ENCODE results near the gene MTRR. TPM values are rescaled to one million over a fixed set of nuclear protein-coding genes. Genes with fewer than 3 reads are reported as not detected.
"Not testable (repeated sequence)": the region's sequence is repeated elsewhere in the genome, so short reads cannot be mapped to it uniquely, and the experiment has no call there.

MTRR gene
- total RNA-seq, 1 donor from 2014 or later: 32.4 TPM

DNA sequence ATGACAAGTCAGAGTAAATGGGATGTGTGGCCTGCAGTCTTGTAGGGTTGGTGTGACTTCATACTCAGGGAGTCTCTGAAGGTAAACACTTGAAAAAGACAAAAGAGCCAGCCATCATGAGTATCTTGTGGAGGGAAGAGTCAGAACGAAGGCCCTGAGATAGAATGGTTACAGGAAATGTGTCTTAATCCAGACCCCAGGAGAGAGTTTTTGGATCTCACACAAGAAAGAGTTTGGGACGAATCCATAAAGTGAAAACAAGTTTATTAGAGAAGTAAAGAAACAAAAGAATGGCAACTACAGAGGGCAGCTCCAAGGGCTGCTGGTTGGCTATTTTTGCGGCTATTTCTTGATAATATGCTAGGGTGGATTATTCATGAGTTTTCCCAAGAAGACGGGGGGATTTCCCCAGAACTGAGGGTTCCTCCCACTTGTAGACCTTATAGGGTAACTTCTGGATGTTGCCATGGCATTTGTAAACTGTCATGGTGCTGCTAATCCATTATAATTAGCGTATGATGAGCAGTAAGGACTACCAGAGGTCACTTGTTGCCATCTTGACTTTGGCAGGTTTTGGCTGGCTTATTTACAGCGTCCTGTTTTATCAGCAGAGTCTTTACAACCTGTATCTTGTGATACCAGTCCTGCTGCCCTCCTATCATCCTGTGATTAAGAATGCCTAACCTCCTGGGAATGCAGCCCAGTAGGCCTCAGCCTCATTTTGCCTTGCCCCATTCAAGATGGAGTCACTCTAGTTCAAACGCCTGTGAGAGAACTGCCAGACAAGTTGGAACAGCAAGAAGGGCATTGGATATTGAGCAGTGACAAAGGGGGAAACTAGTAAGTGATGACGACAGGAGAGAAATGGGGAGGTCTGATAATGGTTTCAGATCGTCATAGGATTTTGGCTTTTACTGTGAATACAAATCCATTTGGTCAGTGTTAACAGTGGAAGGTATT is 34.0 kb downstream of the MTRR start:
- Histone ChIP-seq H3K4me3 (no peak overlapping the region), H3K27ac (replicated peaks) (no peak overlapping the region), H3K4me1 (no peaks in the 10 kb centered on the region), H3K36me3 (peaks cover 74% of the 10 kb centered on the region), H3K27me3 (ENCODE audit: low read depth) (no peaks in the 10 kb centered on the region), H3K9me3 (replicated peaks) (peaks cover 13% of the 10 kb centered on the region)
- intact Hi-C loops (cut with micrococcal nuclease): no loop called here
- no peak for TF ChIP-seq CTCF (IDR thresholded peaks at IDR 0.05; ENCODE audit: borderline replicate concordance)
- no peak for DNase-seq

GRCh38 chr5:7904170-7904569 is 35.2 kb downstream of the MTRR start:
- H3K4me1 ChIP-seq: no peaks in the 10 kb centered on the region
- no peak overlapping the region for H3K27ac ChIP-seq (replicated peaks)
- TF ChIP-seq CTCF (IDR thresholded peaks at IDR 0.05; ENCODE audit: borderline replicate concordance): no peak
- peaks cover 26% of the 10 kb centered on the region for H3K9me3 ChIP-seq (replicated peaks)
- H3K27me3 ChIP-seq (ENCODE audit: low read depth): no peaks in the 10 kb centered on the region
- DNase-seq: no peak
- peaks cover 74% of the 10 kb centered on the region for H3K36me3 ChIP-seq
- intact Hi-C loops (cut with micrococcal nuclease): no loop called here
- no peak overlapping the region for H3K4me3 ChIP-seq

GRCh38 chr5:7907612-7908011 is 38.7 kb downstream of the MTRR start:
- TF ChIP-seq CTCF (IDR thresholded peaks at IDR 0.05; ENCODE audit: borderline replicate concordance): no peak
- H3K4me1 ChIP-seq: no peaks in the 10 kb centered on the region
- H3K27me3 ChIP-seq (ENCODE audit: low read depth): no peaks in the 10 kb centered on the region
- H3K9me3 ChIP-seq (replicated peaks): peaks cover 38% of the 10 kb centered on the region
- DNase-seq: no peak
- H3K27ac ChIP-seq (replicated peaks): no peak overlapping the region
- H3K4me3 ChIP-seq: no peak overlapping the region
- intact Hi-C loops (cut with micrococcal nuclease): no loop called here
- H3K36me3 ChIP-seq: peaks cover 50% of the 10 kb centered on the region

DNA sequence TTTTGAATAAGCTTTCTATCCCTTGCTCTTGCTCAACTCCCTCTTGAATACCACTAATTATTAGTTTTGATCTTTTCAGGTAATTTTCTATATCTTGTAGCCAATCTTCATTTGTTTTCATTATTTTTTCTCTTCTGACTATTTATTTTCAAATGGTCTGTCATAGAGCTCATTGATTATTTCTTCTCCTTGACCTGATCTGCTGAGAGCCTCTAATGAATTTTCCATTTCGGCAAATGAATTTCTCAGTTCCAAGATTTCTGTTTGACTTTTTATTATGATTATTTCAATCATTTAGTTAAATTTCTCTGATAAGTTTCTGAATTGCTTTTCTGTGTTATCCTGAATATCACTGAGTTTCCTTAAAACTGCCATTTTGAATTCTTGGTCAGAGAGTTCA is 39.4 kb downstream of the MTRR start:
- intact Hi-C loops (cut with micrococcal nuclease): no loop called here
- no peaks in the 10 kb centered on the region for H3K4me1 ChIP-seq
- no peak for TF ChIP-seq CTCF (IDR thresholded peaks at IDR 0.05; ENCODE audit: borderline replicate concordance)
- no peaks in the 10 kb centered on the region for H3K27me3 ChIP-seq (ENCODE audit: low read depth)
- peaks cover 46% of the 10 kb centered on the region for H3K9me3 ChIP-seq (replicated peaks)
- peaks cover 46% of the 10 kb centered on the region for H3K36me3 ChIP-seq
- H3K27ac ChIP-seq (replicated peaks): no peak overlapping the region
- H3K4me3 ChIP-seq: no peak overlapping the region
- DNase-seq: no peak

DNA sequence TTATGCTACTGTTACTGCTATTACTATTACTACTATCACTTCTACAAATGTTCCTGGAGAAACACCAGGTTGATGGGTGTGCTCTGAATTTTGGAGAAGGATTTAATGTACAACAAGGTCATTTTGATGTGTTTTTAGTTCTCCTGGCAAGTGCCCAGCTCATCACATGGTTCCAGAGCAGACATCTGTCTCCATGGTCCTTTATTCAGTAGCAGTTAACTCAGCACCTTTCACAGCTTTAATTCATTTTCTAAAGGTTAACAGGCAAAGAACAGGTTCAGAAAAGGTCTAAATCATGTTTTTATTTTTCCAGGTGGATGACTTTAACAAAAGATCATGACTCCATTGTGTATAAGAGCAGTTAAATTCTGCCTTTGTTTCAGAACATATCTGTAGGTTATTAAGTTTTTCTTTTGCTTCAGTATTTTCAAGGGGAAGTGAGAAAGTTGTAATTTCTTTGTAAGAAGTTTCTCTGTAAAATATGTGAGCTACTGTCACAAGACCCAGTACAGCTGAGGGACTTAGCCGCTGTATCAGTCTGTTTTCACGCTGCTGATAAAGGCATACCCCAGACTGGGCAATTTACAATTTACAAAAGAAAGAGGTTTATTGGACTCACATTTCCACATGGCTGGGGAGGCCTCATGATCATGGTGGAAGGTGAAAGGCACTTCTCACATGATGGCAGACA is 41.9 kb downstream of the MTRR start:
- no peak for DNase-seq
- H3K36me3 ChIP-seq: peaks cover 43% of the 10 kb centered on the region
- H3K4me1 ChIP-seq: no peaks in the 10 kb centered on the region
- H3K4me3 ChIP-seq: no peak overlapping the region
- intact Hi-C loops (cut with micrococcal nuclease): no loop called here
- TF ChIP-seq CTCF (IDR thresholded peaks at IDR 0.05; ENCODE audit: borderline replicate concordance): no peak
- H3K9me3 ChIP-seq (replicated peaks): peaks cover 50% of the 10 kb centered on the region
- H3K27ac ChIP-seq (replicated peaks): no peak overlapping the region
- H3K27me3 ChIP-seq (ENCODE audit: low read depth): no peaks in the 10 kb centered on the region

GRCh38 chr5:7911429-7911771 is 42.5 kb downstream of the MTRR start:
- H3K4me1 ChIP-seq; H3K27ac ChIP-seq (replicated peaks); H3K4me3 ChIP-seq; DNase-seq; intact Hi-C loops (cut with micrococcal nuclease); H3K27me3 ChIP-seq (ENCODE audit: low read depth): not testable (repeated sequence)
- Histone ChIP-seq H3K9me3 (replicated peaks) (peaks cover 50% of the 10 kb centered on the region), H3K36me3 (peaks cover 38% of the 10 kb centered on the region)
